ENCODE data around the gene CEP295NL.

CEP295NL gene

GRCh38 chr17:78852709-78853121, 50.3 kb downstream of the CEP295NL start:
- H3K4me2 ChIP-seq (ENCODE audit: low read length): no peak overlapping the region
- no peak for TF ChIP-seq CTCF (IDR thresholded peaks at IDR 0.05)
- no peaks in the 10 kb centered on the region for H3K79me2 ChIP-seq
- no peak overlapping the region for H3K27ac ChIP-seq
- H3K4me1 ChIP-seq: no peaks in the 10 kb centered on the region
- no peaks in the 10 kb centered on the region for H3K9me3 ChIP-seq (ENCODE audit: control insufficient read depth, low read length)
- H3K27me3 ChIP-seq (ENCODE audit: control insufficient read depth, insufficient read depth, low read length): no peaks in the 10 kb centered on the region
- no peaks in the 10 kb centered on the region for H3K36me3 ChIP-seq (ENCODE audit: control insufficient read depth, insufficient read depth, low read length)
- H3K4me3 ChIP-seq (ENCODE audit: low read depth, low read length): no peak overlapping the region
- no peak overlapping the region for H3K9ac ChIP-seq
- no peak overlapping the region for H2AFZ ChIP-seq

DNA sequence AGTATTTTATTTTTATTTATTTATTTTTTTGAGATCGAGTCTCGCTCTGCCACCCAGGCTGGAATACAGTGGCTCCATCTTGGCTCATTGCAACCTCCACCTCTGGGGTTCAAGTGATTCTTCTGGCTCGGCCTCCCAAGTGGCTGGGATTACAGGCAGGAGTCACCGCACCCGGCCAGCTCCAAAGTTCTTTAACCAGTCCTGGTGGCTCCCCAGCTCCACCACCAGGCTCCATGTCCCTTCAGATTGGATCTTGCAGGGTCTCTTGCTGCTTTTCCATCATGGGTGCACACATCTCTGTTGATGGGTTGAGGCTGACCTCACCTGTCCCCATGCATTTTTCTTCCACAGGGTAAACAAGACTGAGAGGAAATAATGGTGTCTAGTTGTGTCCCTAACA, 54.0 kb downstream of the CEP295NL start:
- no peaks in the 10 kb centered on the region for H3K4me1 ChIP-seq
- no peak overlapping the region for H3K27ac ChIP-seq
- H3K4me3 ChIP-seq (ENCODE audit: low read depth, low read length): no peak overlapping the region
- no peaks in the 10 kb centered on the region for H3K79me2 ChIP-seq
- no peaks in the 10 kb centered on the region for H3K9me3 ChIP-seq (ENCODE audit: control insufficient read depth, low read length)
- H3K4me2 ChIP-seq (ENCODE audit: low read length): no peak overlapping the region
- H3K36me3 ChIP-seq (ENCODE audit: control insufficient read depth, insufficient read depth, low read length): no peaks in the 10 kb centered on the region
- no peak overlapping the region for H3K9ac ChIP-seq
- no peak for TF ChIP-seq CTCF (IDR thresholded peaks at IDR 0.05)
- no peak overlapping the region for H2AFZ ChIP-seq
- H3K27me3 ChIP-seq (ENCODE audit: control insufficient read depth, insufficient read depth, low read length): no peaks in the 10 kb centered on the region

GRCh38 chr17:78847052-78847451, 55.9 kb downstream of the CEP295NL start:
- H3K4me2 ChIP-seq (ENCODE audit: low read length): no peak overlapping the region
- H3K79me2 ChIP-seq: no peaks in the 10 kb centered on the region
- no peaks in the 10 kb centered on the region for H3K36me3 ChIP-seq (ENCODE audit: control insufficient read depth, insufficient read depth, low read length)
- H3K9ac ChIP-seq: no peak overlapping the region
- TF ChIP-seq CTCF (IDR thresholded peaks at IDR 0.05): no peak
- no peaks in the 10 kb centered on the region for H3K4me1 ChIP-seq
- H2AFZ ChIP-seq: no peak overlapping the region
- no peak overlapping the region for H3K4me3 ChIP-seq (ENCODE audit: low read depth, low read length)
- H3K9me3 ChIP-seq (ENCODE audit: control insufficient read depth, low read length): no peaks in the 10 kb centered on the region
- no peaks in the 10 kb centered on the region for H3K27me3 ChIP-seq (ENCODE audit: control insufficient read depth, insufficient read depth, low read length)
- H3K27ac ChIP-seq: no peak overlapping the region

DNA sequence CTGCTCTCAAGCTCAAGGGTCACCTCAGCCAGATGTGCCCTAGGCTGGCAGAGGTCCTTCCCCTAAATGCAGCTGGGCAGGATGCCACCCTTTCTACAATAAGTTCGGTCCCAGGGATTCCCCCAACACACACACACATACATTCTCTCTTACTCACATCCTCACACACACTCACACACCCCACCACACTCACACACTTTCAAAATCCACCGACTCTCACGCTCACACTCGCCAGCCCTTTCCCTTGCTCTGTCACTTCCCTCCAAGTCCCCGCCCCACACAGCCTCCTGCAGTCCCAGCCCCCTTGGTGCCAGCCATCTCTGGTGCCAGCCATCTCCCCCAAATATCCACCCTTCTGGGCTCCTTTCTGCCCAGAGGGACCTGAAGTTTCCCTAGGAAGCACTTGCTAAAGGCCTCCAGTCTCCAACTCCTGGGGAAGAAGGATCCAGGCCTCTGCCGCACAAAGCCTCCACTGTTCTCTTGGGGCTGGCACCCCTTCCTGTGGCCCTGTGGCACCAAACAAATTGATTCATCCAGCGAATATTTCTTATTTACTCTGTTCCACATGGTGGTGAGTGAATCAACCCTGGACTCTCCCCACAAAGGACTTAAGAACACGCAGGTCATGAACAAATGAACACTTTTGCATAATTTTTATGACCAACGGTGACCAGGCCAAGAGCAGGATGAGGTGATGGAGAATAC, 58.5 kb downstream of the CEP295NL start:
- no peak overlapping the region for H3K4me3 ChIP-seq (ENCODE audit: low read depth, low read length)
- no peaks in the 10 kb centered on the region for H3K27me3 ChIP-seq (ENCODE audit: control insufficient read depth, insufficient read depth, low read length)
- H3K27ac ChIP-seq: no peak overlapping the region
- no peaks in the 10 kb centered on the region for H3K9me3 ChIP-seq (ENCODE audit: control insufficient read depth, low read length)
- no peak overlapping the region for H3K4me2 ChIP-seq (ENCODE audit: low read length)
- peaks cover 5% of the 10 kb centered on the region for H3K79me2 ChIP-seq
- H3K9ac ChIP-seq: no peak overlapping the region
- no peak overlapping the region for H2AFZ ChIP-seq
- H3K36me3 ChIP-seq (ENCODE audit: control insufficient read depth, insufficient read depth, low read length): no peaks in the 10 kb centered on the region
- no peak for TF ChIP-seq CTCF (IDR thresholded peaks at IDR 0.05)
- peaks cover 1% of the 10 kb centered on the region for H3K4me1 ChIP-seq

Data from parathyroid adenoma (tissue), 2 donors.